Activated T-cell treated with anti-CD3 and anti-CD28 coated beads, Interleukin-2, amount 50 U/mL, for 24 hours (primary cell): ENCODE measurements around the gene OR10W1.

Experiments used
- DNase-seq: peaks from one replicate; pipeline ENCODE4 v3.0.0-alpha.2; 2020
- H3K27ac Mint-ChIP-seq: 2 replicates; pipeline ENCODE4 v1.8.0; 2020; ENCODE audit warnings: mild to moderate bottlenecking, mixed read lengths
- H3K27me3 Mint-ChIP-seq: 2 replicates; pipeline ENCODE4 v1.8.0; 2020; ENCODE audit warnings: mixed read lengths
- H3K36me3 Mint-ChIP-seq: 2 replicates; pipeline ENCODE4 v1.8.0; 2020; ENCODE audit warnings: low read depth, mixed read lengths
- H3K4me1 Mint-ChIP-seq: 2 replicates; pipeline ENCODE4 v1.8.0; 2020; ENCODE audit warnings: low read depth, mixed read lengths
- H3K4me3 Mint-ChIP-seq: 2 replicates; pipeline ENCODE4 v1.8.0; 2020; ENCODE audit warnings: mild to moderate bottlenecking, moderate library complexity, mixed read lengths
- H3K9me3 Mint-ChIP-seq: 2 replicates; pipeline ENCODE4 v1.8.0; 2020; ENCODE audit warnings: mixed read lengths

OR10W1 gene, protein sequence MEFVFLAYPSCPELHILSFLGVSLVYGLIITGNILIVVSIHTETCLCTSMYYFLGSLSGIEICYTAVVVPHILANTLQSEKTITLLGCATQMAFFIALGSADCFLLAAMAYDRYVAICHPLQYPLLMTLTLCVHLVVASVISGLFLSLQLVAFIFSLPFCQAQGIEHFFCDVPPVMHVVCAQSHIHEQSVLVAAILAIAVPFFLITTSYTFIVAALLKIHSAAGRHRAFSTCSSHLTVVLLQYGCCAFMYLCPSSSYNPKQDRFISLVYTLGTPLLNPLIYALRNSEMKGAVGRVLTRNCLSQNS

DNA sequence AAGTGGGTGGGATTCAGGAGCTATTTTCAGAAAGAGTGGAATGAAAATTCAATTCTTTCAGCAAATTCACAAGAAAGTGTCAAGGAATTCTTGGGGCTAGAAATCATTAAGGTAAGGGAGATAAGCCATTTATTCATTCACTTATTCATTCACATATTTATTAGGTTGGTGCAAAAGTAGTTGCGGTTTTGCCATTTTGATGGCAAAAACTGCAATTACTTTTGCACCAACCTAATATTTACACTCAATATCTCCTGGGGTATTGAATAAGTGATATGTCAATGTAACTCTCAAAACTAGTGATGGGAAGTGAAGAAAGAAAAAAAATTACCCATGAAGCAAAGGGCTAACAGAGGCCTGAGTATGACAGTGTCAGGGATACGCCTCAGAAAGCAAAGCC, at the start of gene OR10W1:
Gene OR10W1 (minus strand): TSS at position 119 of the 400 bp plus-strand sequence. CDS start 402 bp downstream, outside the sequence.
- H3K4me1 Mint-ChIP-seq = no peaks in the 10 kb centered on the region
- H3K4me3 Mint-ChIP-seq = no peak within 1 kb of the TSS
- no peaks in the 10 kb centered on the region for H3K36me3 Mint-ChIP-seq
- H3K27me3 Mint-ChIP-seq = peaks cover 16% of the 10 kb centered on the region
- no peak for DNase-seq
- H3K27ac Mint-ChIP-seq = no peak within 1 kb of the TSS
- H3K9me3 Mint-ChIP-seq = no peaks in the 10 kb centered on the region

DNA sequence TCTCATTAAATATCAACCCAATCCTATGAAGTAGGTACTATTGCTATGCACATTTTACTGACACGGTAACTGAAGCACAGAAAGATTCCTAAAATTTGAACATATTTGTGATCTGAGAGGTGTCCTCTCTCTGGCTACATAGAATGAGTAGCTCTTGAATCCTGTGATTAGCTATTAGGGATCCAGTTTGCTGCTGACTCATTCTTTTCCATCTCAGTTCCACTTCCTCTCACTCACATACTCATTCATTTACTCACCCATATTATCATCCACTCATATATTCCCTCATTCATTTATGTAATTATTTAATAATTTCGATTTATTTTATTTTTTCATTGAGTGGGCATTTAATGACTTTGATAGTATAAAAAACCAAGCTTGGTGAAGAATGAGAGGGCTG, 48.1 kb upstream of the OR10W1 start:
- no peak for DNase-seq
- Mint-ChIP-seq H3K27me3 (peaks cover 21% of the 10 kb centered on the region), H3K36me3 (no peaks in the 10 kb centered on the region), H3K4me3 (no peak overlapping the region), H3K4me1 (no peaks in the 10 kb centered on the region), H3K9me3 (no peaks in the 10 kb centered on the region), H3K27ac (no peak overlapping the region)

DNA sequence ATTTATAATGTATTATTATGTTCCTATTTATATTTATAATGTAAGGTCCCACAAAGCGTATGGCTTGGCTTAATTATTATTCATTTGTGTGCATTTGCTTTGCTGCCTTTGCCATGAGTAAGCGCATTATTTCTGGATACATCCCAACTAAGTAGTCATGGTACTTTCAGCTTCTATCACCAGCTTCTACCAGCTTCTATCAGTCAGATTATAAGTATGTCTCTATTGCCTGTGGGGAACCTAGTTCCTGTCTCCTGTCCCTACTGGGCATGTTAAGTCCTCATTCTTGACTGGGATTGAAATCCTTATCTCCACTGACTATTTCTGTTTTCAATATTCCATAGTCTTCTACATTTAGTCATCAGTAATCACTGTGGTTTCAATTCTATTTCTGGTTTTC, 33.5 kb upstream of the OR10W1 start:
- Mint-ChIP-seq H3K4me3 (no peak overlapping the region), H3K36me3 (no peaks in the 10 kb centered on the region), H3K27ac (no peak overlapping the region), H3K9me3 (peaks cover 2% of the 10 kb centered on the region), H3K4me1 (no peaks in the 10 kb centered on the region), H3K27me3 (no peaks in the 10 kb centered on the region)
- no peak for DNase-seq

DNA sequence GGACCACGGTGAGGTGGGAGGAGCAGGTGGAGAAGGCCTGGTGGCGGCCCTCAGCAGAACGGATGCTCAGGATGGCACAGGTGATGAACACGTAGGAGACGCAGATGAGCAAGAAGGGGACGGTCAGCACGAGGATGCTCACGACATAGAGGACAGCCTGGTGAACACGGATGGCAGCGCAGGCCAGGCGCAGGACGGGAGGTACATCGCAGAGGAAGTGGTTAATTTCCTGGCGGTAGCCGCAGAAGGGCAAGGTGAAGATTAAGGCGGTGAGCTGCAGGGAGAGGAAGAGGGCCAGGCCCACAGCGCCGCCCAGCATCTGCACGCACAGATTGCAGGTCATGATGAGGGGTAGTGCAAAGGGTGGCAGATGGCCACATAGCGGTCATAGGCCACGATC, 24.0 kb upstream of the OR10W1 start:
- Mint-ChIP-seq H3K9me3 (no peaks in the 10 kb centered on the region), H3K4me1 (no peaks in the 10 kb centered on the region), H3K4me3 (no peak overlapping the region), H3K36me3 (no peaks in the 10 kb centered on the region), H3K27me3 (peaks cover 25% of the 10 kb centered on the region), H3K27ac (no peak overlapping the region)
- DNase-seq = no peak

DNA sequence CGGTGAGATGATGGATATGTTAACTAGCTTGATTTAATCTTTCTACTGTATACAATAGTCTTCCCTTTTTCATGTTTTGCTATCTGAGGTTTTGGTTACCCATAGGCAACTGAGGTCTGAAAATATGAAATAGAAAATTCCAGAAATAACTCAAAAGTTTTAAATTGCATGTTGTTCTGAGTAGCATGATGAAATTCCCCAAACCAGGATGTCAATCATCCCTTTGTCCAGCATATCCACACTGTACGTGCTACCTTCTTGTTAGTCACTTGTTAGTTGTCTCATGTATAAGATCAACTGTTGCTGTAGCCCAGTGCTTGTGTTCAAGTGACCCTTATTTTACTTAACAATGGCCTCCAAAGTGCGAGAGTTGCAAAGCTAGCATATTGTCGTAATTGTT, 21.2 kb upstream of the OR10W1 start:
- no peak for DNase-seq
- Mint-ChIP-seq H3K36me3 (no peaks in the 10 kb centered on the region), H3K4me1 (peaks cover 2% of the 10 kb centered on the region), H3K4me3 (no peak overlapping the region), H3K9me3 (no peaks in the 10 kb centered on the region), H3K27ac (no peak overlapping the region), H3K27me3 (peaks cover 29% of the 10 kb centered on the region)

DNA sequence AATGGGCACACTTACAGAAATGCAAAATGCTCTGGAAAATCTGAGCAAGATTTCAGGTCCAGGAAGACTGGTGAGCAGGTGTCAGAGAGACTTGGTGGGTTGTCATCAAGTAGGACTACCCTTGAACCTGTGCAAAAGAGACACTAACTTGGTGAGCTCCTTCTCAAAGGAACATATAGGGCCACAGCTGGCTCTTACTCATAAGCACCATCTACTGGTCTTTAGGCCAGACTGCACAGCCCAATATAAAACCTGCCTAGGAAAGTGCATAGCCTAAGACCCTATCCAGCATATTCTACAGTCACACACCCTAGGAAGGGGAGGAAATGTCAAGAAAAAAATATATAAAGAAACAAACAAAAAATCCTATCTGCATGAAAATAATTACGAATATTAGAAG, 18.2 kb upstream of the OR10W1 start:
- Mint-ChIP-seq H3K9me3 (no peaks in the 10 kb centered on the region), H3K4me1 (peaks cover 2% of the 10 kb centered on the region), H3K36me3 (no peaks in the 10 kb centered on the region), H3K4me3 (no peak overlapping the region), H3K27me3 (peaks cover 27% of the 10 kb centered on the region), H3K27ac (no peak overlapping the region)
- DNase-seq = no peak

DNA sequence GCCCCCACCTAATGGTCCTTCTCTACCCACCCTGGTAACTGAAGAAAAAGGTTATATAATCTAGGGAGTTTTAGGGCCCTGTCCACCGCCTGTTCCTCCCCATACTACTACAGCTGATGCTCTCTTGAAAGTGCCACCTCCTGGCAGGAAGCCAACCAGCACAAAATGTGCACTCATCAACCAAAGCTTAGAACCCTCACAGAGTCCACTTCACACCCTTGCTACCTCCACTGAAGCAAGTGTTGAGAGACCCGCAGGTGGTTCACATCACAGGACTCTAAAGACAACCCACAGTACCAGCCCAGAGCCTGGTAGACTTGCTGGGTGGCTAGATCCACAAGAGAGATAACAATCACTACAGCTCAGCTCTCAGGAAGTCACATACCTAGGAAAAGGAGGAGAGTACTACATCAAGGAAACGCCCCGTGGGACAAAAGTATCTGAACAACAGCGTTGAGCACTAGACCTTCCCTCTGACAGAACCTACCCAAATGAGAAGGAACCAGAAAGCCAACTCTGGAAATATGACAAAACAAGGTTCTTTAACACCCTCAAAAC, 17.5 kb upstream of the OR10W1 start:
- no peaks in the 10 kb centered on the region for H3K36me3 Mint-ChIP-seq
- H3K9me3 Mint-ChIP-seq = no peaks in the 10 kb centered on the region
- H3K4me1 Mint-ChIP-seq = peaks cover 2% of the 10 kb centered on the region
- peaks cover 24% of the 10 kb centered on the region for H3K27me3 Mint-ChIP-seq
- DNase-seq = no peak
- no peak overlapping the region for H3K27ac Mint-ChIP-seq
- no peak overlapping the region for H3K4me3 Mint-ChIP-seq

DNA sequence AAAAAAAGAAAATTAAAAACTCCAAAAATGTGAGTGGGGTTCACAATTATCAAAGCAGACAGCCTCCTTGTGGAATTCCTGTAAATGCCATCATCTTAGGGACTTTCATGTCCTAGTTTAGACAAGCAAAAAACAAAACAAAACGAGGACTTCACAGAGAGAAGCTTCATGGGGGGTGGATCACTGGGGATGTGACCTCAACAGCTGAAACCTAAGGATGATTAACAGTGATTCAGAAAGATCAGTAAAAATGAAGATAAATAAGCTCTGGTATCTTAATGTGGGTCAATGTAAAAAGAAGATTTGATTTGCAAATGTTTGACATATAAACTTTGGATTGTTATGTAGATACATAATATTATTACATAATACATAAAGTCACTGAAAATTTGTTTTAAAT, 8.1 kb upstream of the OR10W1 start:
- Mint-ChIP-seq H3K4me1 (no peaks in the 10 kb centered on the region), H3K36me3 (no peaks in the 10 kb centered on the region), H3K4me3 (no peak overlapping the region), H3K27me3 (peaks cover 37% of the 10 kb centered on the region), H3K27ac (no peak overlapping the region), H3K9me3 (no peaks in the 10 kb centered on the region)
- no peak for DNase-seq

DNA sequence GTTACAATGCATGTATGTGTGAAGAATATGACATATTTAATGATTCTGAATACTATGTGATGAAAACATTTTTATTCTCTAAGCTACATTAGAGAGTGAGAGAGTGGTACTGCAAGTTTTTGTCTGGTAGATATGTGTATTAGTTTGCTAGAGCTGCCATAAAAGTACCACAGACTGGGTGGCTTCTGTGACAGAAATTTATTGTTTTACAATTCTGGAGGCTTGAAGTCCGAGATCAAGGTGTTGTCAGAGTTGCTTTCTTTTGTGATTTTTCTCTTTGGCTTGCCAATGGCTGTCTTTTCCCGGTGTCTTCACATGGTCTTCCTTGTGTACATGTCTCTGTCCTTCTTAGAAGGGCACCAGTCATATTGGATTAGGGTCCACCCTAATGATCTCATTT, 6.9 kb upstream of the OR10W1 start:
- Mint-ChIP-seq H3K9me3 (no peaks in the 10 kb centered on the region), H3K4me1 (no peaks in the 10 kb centered on the region), H3K27me3 (peaks cover 30% of the 10 kb centered on the region), H3K4me3 (no peak overlapping the region), H3K36me3 (no peaks in the 10 kb centered on the region), H3K27ac (no peak overlapping the region)
- DNase-seq = no peak

DNA sequence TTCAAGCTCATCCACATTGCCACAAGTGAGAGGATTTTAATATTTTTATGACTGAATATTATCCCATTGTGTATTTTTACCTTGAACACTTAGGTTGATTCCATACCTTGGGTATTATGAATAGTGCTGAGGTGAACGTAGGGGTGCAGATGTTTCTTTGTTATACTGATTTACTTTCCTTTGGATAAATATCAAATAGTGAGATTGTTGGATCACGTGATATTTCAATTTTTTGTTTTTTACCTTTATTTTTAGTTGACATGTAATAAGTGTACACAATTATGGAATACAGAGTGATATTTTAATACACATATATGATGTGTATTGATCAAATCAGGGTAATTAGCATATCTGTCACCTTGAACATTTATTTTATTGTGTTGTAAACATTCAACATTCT, 8.1 kb downstream of the OR10W1 start:
- H3K4me3 Mint-ChIP-seq = no peak overlapping the region
- no peaks in the 10 kb centered on the region for H3K4me1 Mint-ChIP-seq
- no peak for DNase-seq
- no peaks in the 10 kb centered on the region for H3K36me3 Mint-ChIP-seq
- H3K27ac Mint-ChIP-seq = no peak overlapping the region
- peaks cover 7% of the 10 kb centered on the region for H3K9me3 Mint-ChIP-seq
- H3K27me3 Mint-ChIP-seq = peaks cover 3% of the 10 kb centered on the region

DNA sequence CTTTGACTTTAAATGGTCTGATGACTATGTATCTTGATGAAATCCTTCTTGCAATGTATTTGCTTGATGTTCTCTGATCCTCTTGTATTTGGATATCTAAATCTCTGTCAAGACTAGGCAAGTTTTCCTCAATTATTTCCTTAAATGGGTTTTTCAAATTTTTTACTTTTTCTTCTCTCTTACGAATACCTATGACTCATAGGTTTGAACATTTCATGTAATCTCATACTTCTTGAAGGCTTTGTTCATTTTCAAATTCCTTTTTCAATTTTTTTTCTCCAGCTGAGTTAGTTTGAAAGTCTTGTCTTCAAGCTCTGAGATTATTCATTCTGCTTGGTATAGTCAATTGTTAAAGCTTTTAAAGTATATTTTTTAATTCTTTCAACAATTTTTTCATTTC, 13.1 kb downstream of the OR10W1 start:
- H3K4me3 Mint-ChIP-seq = no peak overlapping the region
- H3K36me3 Mint-ChIP-seq = no peaks in the 10 kb centered on the region
- no peaks in the 10 kb centered on the region for H3K4me1 Mint-ChIP-seq
- DNase-seq = no peak
- peaks cover 25% of the 10 kb centered on the region for H3K9me3 Mint-ChIP-seq
- H3K27ac Mint-ChIP-seq = no peak overlapping the region
- peaks cover 6% of the 10 kb centered on the region for H3K27me3 Mint-ChIP-seq

DNA sequence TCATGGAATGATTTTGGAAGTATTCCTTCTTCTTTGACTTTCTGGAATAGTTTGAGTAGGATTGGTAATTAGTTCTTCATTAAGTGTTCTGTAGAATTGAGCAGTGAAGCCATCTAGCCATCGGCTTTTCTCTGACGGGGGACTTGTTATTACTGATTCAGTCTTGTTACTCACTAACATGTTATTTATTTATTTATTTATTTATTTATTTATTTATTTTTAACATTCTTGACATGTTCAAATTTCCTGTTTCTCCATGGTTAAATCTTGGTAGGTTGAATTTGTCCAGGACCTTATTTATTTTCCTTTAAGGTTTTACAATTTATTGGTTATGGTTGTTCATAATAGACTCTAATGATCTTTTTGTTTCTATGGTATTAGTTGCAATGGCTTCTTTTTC, 24.1 kb downstream of the OR10W1 start:
- H3K9me3 Mint-ChIP-seq = peaks cover 9% of the 10 kb centered on the region
- H3K4me3 Mint-ChIP-seq = no peak overlapping the region
- no peaks in the 10 kb centered on the region for H3K36me3 Mint-ChIP-seq
- H3K4me1 Mint-ChIP-seq = no peaks in the 10 kb centered on the region
- H3K27ac Mint-ChIP-seq = no peak overlapping the region
- DNase-seq = no peak
- peaks cover 30% of the 10 kb centered on the region for H3K27me3 Mint-ChIP-seq

DNA sequence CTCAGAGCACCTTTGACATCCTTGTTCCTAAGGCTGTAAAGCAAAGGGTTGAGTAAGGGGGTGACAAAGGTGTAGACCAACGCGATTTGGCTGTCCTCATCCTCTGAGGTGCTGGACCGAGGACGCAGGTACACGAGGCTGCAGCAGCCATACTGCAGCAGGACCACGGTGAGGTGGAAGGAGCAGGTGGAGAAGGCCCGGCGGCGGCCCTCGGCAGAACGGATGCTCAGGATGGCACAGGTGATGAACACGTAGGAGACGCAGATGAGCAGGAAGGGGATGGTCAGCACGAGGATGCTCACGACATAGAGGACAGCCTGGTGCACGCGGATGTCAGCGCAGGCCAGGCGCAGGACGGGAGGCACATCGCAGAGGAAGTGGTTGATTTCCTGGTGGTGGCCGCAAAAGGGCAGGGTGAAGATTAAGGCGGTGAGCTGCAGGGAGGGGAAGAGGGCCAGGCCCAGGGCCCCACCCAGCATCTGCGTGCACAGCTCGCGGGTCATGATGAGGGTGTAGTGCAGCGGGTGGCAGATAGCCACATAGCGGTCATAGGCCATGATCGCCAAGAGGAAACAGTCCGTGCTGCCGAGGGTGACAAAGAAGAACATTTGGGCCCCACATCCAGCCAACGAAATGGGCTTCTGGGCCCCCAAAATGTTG, 40.0 kb downstream of the OR10W1 start:
- Mint-ChIP-seq H3K36me3 (no peaks in the 10 kb centered on the region), H3K9me3 (no peaks in the 10 kb centered on the region), H3K4me1 (no peaks in the 10 kb centered on the region), H3K4me3 (no peak overlapping the region), H3K27me3 (peaks cover 7% of the 10 kb centered on the region), H3K27ac (no peak overlapping the region)
- no peak for DNase-seq

DNA sequence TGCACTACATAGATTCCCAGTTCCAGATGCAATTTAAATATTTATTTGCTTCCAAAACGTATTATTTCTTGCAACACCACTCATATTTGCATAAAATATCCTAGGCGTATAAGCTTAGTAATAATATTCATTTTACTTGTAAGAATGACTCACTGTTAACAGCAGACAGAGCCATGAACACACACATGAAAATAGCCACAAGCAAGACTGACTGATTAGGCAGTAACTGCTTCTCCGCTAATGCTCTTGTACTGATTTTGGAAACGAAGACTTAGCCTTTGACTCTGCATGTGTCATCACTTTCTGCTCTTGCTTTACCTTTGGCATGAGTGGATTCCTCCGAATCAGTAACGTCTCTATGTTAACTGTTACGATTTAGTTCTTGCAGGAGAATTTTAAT, 45.3 kb downstream of the OR10W1 start:
- Mint-ChIP-seq H3K36me3 (no peaks in the 10 kb centered on the region), H3K9me3 (no peaks in the 10 kb centered on the region), H3K27ac (no peak overlapping the region), H3K4me1 (no peaks in the 10 kb centered on the region), H3K27me3 (peaks cover 7% of the 10 kb centered on the region), H3K4me3 (no peak overlapping the region)
- DNase-seq = no peak
